ENCODE results near the gene TMEM175.

TMEM175 gene

GRCh38 chr4:899556-899906 lies 32.7 kb upstream of the TMEM175 start:
- DNase-seq, result no peak

DNA sequence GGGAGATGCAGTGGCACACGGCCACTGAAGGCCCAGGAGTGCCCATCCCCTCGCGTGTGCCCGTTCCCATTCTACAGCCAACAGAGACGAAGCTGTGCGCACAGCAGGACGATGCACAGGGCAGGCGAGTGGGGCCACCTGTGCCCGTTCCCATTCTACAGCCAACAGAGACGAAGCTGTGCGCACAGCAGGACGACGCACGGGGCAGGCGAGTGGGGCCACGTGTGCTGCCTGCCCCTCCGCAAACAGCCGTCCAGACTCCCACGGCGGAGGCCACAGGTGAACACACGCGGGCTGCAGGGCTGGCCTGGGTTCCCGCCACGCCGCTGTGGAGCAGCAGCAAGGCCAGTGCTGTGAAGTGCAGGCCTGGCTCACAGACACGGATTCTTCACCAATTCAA lies 32.2 kb upstream of the TMEM175 start:
- no peak for DNase-seq

DNA sequence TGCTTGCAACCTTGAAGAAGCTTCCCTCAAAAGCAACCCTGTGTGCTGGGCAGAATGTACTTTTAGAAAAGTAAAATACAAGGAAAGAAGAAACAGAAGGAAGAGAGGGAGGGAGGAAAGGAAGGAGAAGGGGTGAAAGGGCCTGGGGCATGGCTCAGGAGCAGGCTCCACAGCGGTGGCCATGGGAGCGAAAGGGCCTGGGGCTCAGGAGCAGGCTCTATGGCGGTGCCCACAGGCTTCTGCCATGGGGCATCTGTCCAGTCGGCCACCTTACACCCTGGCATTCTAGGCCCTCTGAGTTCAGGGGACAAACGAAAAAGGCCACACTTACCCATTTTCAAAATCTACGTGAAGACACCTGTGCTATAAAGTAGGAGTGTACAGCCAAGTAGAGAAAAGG lies 31.5 kb upstream of the TMEM175 start:
- no peak for DNase-seq

DNA sequence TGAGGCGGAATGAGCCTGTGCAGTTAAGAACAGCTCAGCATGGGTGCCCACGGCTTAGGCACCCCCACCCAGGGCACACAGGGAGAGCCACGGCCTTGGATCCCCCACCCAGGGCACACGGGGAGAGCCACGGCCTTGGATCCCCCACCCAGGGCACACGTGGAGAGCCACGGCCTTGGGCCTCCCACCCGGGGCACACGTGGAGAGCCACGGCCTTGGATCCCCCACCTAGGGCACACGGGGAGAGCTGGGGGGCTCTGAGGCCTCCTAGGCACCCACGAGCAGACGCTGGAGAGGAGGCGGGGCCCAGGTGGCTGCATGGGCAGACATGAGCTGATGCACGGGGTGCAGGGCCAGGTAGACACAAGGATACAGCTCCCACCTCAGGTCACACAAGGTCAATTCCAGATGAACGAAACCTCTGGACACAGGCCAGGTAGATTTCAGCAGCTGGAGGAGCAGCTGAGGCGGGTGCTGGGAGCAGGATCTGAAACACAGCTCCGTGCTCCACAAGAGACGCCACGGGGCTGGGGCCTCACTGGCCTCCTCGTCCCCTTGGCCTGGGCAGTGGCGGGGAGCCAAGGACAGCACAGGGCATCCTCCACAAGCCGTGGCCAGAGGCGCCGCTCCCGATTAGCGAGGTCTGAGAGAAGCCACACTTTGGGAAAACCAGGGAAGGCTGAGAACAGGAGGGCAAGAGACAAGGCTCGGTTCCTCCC lies 30.9 kb upstream of the TMEM175 start:
- DNase-seq, result no peak

- no peak for DNase-seq
Measured at GRCh38 chr4:903066-904046, 28.9 kb upstream of the TMEM175 start.

DNA sequence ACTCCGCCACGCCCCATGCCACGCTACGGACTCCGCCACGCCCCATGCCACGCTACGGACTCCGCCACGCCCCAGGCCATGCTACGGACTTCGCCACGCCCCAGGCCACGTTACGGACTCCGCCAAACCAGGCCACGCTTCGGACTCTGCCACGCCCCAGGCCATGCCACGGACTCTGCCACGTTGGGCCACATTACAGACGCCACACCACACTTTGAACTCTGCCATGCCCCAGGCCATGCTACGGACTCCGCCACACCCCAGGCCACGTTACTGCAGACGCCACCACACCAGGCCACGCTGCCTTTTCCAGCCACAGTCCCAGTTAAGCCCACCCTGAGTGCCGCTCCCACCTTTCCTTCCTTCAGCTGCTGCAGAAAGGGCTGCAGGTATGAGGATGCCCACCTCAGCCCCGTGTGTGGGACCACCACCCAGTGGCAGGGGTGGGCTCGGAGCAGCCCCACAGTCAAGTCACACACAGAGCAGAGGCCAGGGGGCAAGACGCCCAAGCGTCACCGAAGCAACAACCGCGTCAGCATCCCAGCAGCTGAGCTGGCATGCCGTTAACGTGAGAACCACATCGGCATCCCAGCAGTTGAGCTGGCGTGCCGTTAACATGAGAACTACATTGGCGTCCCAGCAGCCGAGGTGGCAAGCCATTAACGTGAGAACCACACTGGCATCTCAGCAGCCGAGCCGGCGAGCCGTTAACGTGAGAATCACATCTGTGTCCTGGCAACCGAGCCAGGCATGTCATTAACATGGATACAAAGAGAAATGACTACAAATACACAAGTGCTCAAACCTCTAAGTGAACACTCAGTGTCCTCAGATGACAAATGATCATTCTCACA lies 26.5 kb upstream of the TMEM175 start:
- no peak for DNase-seq

- DNase-seq, result no peak
Measured at GRCh38 chr4:906339-907102, 25.7 kb upstream of the TMEM175 start.

GRCh38 chr4:907103-907400 lies 25.2 kb upstream of the TMEM175 start:
- DNase-seq, result no peak

- no peak for DNase-seq
Measured at GRCh38 chr4:907691-908425, 24.4 kb upstream of the TMEM175 start.

- no peak for DNase-seq
Measured at GRCh38 chr4:909131-909571, 23.1 kb upstream of the TMEM175 start.

DNA sequence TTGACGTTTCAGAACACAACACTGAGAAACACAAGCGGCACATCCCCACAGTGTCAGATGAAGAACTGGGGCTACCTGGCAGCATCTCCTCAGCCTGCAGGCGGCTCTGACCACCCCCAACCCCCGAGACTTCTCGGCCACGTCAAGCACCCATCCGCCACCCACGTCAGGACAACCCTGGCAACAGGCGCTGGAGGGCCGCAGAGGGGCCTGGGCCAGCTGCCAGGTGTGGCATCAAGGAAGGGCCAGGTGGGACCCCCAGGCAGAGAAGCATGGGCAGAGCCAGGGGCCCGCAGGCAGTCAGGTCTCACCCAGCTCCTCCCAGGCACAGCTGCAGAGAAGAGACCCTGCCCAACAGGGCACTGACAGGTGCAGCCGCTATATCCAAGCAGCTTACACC lies 22.4 kb upstream of the TMEM175 start:
- DNase-seq, result no peak

DNA sequence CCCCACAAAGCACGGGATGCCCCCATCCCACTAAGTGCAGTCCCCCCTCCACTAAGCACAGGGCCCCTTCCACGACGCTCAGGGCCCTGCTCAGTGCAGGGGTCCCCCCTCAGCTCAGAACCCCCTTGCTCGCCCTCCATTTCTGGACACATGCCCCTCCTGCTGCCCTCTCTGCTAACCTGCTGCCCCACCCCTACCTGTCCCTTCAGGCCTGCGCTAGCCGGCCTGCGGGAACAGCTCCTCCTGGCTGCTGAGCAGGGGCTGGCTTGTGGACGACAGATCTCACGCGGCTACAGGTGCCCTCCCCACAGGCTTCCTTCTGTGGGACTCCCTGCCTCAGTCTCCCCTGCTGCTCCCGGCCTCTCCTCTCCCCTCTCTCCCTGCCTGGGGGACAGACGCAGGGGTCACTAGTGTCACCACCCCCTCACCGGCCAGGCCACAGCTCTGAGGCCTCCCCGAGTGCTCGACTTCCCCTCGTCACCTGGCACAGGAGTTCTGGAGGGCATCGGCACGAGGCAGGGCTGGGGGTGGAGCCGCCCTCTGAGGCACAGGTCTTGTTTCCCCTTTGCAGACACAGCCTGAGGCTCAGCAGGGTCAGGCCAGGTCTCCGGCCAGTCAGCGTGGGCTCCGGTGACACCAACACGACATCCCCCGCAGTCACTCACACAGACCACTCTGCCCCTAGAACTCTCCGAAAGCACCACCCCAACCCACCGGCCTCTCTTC lies 21.7 kb upstream of the TMEM175 start:
- DNase-seq, result no peak

DNA sequence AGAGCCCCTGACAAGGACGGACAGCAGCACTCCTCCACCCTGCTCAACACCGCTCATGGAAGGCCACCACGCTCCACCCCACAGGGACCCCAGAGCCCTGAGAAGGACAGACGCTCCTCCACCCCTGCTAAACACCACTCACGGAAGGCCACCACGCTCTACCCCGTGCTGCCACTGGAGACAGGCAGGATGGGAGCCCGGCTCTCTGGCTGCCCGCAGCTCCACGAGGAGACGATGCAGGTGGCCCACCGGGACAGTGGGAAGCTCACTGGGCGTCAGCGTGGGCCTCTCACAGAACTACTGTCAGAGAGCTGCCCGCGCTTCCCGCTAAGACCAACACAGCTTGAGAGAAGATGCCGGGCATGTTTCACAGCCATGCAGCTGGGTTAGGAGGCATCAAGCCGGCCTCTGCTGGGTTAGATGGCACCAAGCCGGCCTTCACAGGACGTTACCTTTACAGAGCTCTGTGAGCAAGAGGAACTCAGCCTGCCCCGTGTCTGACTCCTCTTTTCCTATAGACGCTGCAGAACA lies 21.0 kb upstream of the TMEM175 start:
- DNase-seq, result no peak

GRCh38 chr4:911871-912490 lies 20.3 kb upstream of the TMEM175 start:
- DNase-seq, result no peak

GRCh38 chr4:912548-913279 lies 19.5 kb upstream of the TMEM175 start:
- DNase-seq, result no peak

DNA sequence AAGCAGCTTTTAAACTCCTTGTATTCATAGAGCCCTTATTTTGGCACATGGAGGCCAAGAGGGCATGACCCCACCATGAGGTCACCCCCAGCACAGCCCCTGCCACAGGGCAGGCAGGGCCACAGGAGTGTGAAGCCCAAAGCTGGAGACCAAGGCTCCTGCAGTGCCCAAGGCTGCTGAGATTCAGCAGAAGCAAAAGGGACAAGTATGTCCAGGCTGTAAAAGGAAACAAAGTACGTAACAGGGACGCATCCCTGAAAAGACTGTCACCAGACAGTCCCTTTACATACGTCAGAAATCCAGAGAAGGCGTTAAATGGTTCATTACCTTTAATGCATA lies 19.0 kb upstream of the TMEM175 start:
- DNase-seq, result no peak

DNA sequence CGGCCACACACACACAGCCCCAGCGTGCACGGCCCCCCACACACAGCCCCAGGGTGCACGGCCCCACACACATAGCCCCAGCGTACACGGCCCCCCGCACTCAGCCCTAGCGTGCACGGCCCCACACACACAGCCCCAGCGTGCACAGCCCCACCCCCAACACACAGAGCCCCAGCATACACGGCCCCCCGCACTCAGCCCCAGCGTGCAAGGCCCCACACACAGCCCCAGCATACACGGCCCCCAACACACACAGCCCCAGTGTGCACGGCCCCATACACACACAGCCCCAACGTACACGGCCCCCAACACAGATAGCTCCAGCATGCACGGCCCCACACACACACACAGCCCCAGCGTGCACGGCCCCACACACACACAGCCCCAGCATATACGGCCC lies 17.7 kb upstream of the TMEM175 start:
- DNase-seq, result no peak

DNA sequence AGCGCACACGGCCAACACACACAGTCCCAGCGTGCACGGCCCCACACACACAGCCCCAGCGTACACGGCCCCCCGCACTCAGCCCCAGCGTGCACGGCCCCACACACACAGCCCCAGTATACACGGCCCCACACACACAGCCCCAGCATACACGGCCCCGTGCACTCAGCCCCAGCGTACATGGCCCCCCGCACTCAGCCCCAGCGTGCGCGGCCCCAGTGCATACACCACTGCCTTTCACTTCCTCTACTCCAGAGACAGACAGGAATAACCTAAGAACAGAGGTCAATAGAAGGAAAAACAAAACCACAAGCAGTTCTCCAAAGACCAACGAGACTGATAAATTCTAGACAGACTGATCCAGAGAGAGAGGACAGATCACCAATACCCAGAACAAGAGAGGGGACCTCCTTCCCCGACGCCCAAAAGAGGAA lies 17.2 kb upstream of the TMEM175 start:
- no peak for DNase-seq

GRCh38 chr4:915595-915994 lies 16.7 kb upstream of the TMEM175 start:
- DNase-seq, result no peak

DNA sequence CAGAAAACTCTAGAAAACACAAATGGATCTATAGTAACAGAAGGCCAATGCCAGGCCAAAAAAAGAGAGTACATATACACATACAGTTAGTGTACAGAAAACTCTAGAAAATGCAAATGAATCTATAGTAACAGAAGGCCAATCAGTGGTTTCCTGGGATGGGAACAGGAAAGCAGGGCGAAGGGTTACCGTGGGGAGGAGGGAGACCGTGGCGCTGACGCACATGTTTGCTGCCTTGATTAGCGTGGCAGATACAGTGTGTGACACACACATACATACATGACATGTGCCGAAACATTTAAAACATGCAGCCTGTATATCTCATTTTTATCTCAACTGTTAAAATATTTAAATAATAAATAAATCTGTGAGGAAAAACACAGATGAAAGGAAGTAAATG lies 14.8 kb upstream of the TMEM175 start:
- DNase-seq, result no peak

Data from NCI-H526 treated with DMSO at 0.1 percent for 48 hours (cell line).